Cardiac muscle cell (in vitro differentiated cells and primary cell): Measurements from ENCODE around the gene HCN2. TPM values are rescaled to one million over a fixed set of nuclear protein-coding genes. Genes with fewer than 3 reads are reported as not detected.

Experiments used
- DNase-seq, 2 donors: peaks; one replicate each; pipeline versions ENCODE4 v3.0.0 to v3.0.0-alpha.2; 2010 to 2017; ENCODE audit warnings: low read depth in 1 of 2, low spot score in 1 of 2
- H3K27ac ChIP-seq: fragments of 200-600 bp; sonication (generic); 2 replicates; pipeline ENCODE4 v1.5.1; 2016
- H3K27me3 ChIP-seq: fragments of 200-600 bp; sonication (generic); 2 replicates; pipeline ENCODE4 v1.6.0; 2016; ENCODE audit warnings: control low read depth
- H3K36me3 ChIP-seq: fragments of 200-600 bp; sonication (generic); 2 replicates; pipeline ENCODE4 v1.5.1; 2016; ENCODE audit warnings: control low read depth
- H3K4me1 ChIP-seq: fragments of 200-600 bp; sonication (generic); 2 replicates; pipeline ENCODE4 v1.8.1; 2017; ENCODE audit warnings: low read depth, mild to moderate bottlenecking, mixed run types
- H3K4me3 ChIP-seq: fragments of 200-600 bp; sonication (generic); 2 replicates; pipeline ENCODE4 v1.5.1; 2016; ENCODE audit warnings: mild to moderate bottlenecking
- H3K9me3 ChIP-seq: fragments of 200-600 bp; sonication (generic); 2 replicates; pipeline ENCODE4 v1.5.1; 2017; ENCODE audit warnings: low read depth, mild to moderate bottlenecking, control low read depth
- CTCF ChIP-seq: IDR thresholded peaks from 2 replicates; pipeline ENCODE4 v1.5.1; 2012; ENCODE audit warnings: low read depth, mild to moderate bottlenecking, low read length
- polyA plus RNA-seq: library from polyadenylated mRNA; unstranded; fragments of >200 nt; fragmentation: Nextera tagmentation; extraction: Ambion mirVana; gene quantifications from 2 replicates; pipeline ENCODE4 v1.2.1, GENCODE V29; 2016
- total RNA-seq: library from RNA; depleted of rRNA; stranded (reverse); fragments of >200 nt; gene quantifications from 2 replicates; pipeline ENCODE4 v1.2.3, GENCODE V29; 2016

Gene HCN2
- total and polyA plus RNA-seq, 2 experiments from 2014 or later = 0.46 to 1.0 TPM

GRCh38 chr19:662207-662961, 72.7 kb downstream of the HCN2 start:
- Histone ChIP-seq H3K27me3 (no peaks in the 10 kb centered on the region), H3K4me3 (peak overlapping the region; percentile 99), H3K36me3 (no peaks in the 10 kb centered on the region), H3K27ac (peak overlapping the region; percentile 82), H3K9me3 (no peaks in the 10 kb centered on the region), H3K4me1 (peaks cover 8% of the 10 kb centered on the region)
- no peak for TF ChIP-seq CTCF
- DNase-seq = peak; percentile 35 to 59

GRCh38 chr19:662962-663681, 73.4 kb downstream of the HCN2 start, which contains the start of gene RNF126:
Gene RNF126, minus strand, starts transcription at chr19:663214. Its CDS starts 93 bp downstream, at chr19:663121.
- Histone ChIP-seq H3K27ac (peak within 1 kb of the TSS; percentile 82), H3K36me3 (no peaks in the 10 kb centered on the region), H3K27me3 (no peaks in the 10 kb centered on the region), H3K4me3 (peak within 1 kb of the TSS; percentile 99), H3K9me3 (no peaks in the 10 kb centered on the region), H3K4me1 (peaks cover 8% of the 10 kb centered on the region)
- TF ChIP-seq CTCF = no peak
- DNase-seq = peak; percentile 93 to 95

- DNase-seq = no peak
- Histone ChIP-seq H3K27ac (peak overlapping the region; percentile 55), H3K9me3 (no peaks in the 10 kb centered on the region), H3K4me1 (peaks cover 8% of the 10 kb centered on the region), H3K36me3 (no peaks in the 10 kb centered on the region), H3K4me3 (peak overlapping the region; percentile 99), H3K27me3 (no peaks in the 10 kb centered on the region)
- TF ChIP-seq CTCF = no peak
Observed at GRCh38 chr19:663682-664117, 74.0 kb downstream of the HCN2 start.

GRCh38 chr19:664913-665443, 75.3 kb downstream of the HCN2 start:
- Histone ChIP-seq H3K27ac (no peak overlapping the region), H3K4me3 (no peak overlapping the region), H3K4me1 (peaks cover 8% of the 10 kb centered on the region), H3K9me3 (no peaks in the 10 kb centered on the region), H3K27me3 (no peaks in the 10 kb centered on the region), H3K36me3 (no peaks in the 10 kb centered on the region)
- peak; percentile 85 to 91 for DNase-seq
- TF ChIP-seq CTCF = peak; percentile 90

Other genes with a start within 250 kb of the HCN2 start
- gene MIER2, start 245.1 kb upstream of the HCN2 start, total RNA-seq = 28.8 and 32.7 TPM in 2 replicates
- gene MIER2, start 245.1 kb upstream of the HCN2 start, polyA plus RNA-seq = 47.8 and 52.9 TPM in 2 replicates
- gene C2CD4C, start 180.7 kb upstream of the HCN2 start, total RNA-seq = 4.1 and 5.4 TPM in 2 replicates
- 3.0 and 3.4 TPM in 2 replicates for gene C2CD4C, start 180.7 kb upstream of the HCN2 start, polyA plus RNA-seq
- gene SHC2, start 128.8 kb upstream of the HCN2 start, total RNA-seq = 33.6 and 56.9 TPM in 2 replicates
- gene SHC2, start 128.8 kb upstream of the HCN2 start, polyA plus RNA-seq = 39.9 and 54.6 TPM in 2 replicates
- gene MADCAM1, start 93.4 kb upstream of the HCN2 start, total RNA-seq = 0.70 and 2.2 TPM in 2 replicates
- gene MADCAM1, start 93.4 kb upstream of the HCN2 start, polyA plus RNA-seq = 2.5 and 3.4 TPM in 2 replicates
- 67.1 and 71.1 TPM in 2 replicates for gene TPGS1, start 82.4 kb upstream of the HCN2 start, total RNA-seq
- gene TPGS1, start 82.4 kb upstream of the HCN2 start, polyA plus RNA-seq = 55.8 and 56.2 TPM in 2 replicates
- gene CDC34, start 58.1 kb upstream of the HCN2 start, total RNA-seq = 205 and 247 TPM in 2 replicates
- gene CDC34, start 58.1 kb upstream of the HCN2 start, polyA plus RNA-seq = 205 and 207 TPM in 2 replicates
- not detected in 2 replicates for gene GZMM, start 45.8 kb upstream of the HCN2 start, total RNA-seq
- gene GZMM, start 45.8 kb upstream of the HCN2 start, polyA plus RNA-seq = 0.39 TPM in 1 of 2 replicates, not detected in the other
- 826 and 1,015 TPM in 2 replicates for gene BSG, start 17.3 kb upstream of the HCN2 start, total RNA-seq
- gene BSG, start 17.3 kb upstream of the HCN2 start, polyA plus RNA-seq = 976 and 1,204 TPM in 2 replicates
- 82.6 and 121 TPM in 2 replicates for gene POLRMT, start 43.7 kb downstream of the HCN2 start, total RNA-seq
- 103 and 120 TPM in 2 replicates for gene POLRMT, start 43.7 kb downstream of the HCN2 start, polyA plus RNA-seq
- not detected in 2 replicates for gene FGF22, start 50.0 kb downstream of the HCN2 start, total RNA-seq
- gene FGF22, start 50.0 kb downstream of the HCN2 start, polyA plus RNA-seq = 0.92 TPM in 1 of 2 replicates, not detected in the other
- gene RNF126, start 73.3 kb downstream of the HCN2 start, total RNA-seq = 76.6 and 78.5 TPM in 2 replicates
- gene RNF126, start 73.3 kb downstream of the HCN2 start, polyA plus RNA-seq = 88.7 and 92.1 TPM in 2 replicates
- gene FSTL3, start 86.5 kb downstream of the HCN2 start, total RNA-seq = 44.4 and 46.9 TPM in 2 replicates
- 33.0 and 34.7 TPM in 2 replicates for gene FSTL3, start 86.5 kb downstream of the HCN2 start, polyA plus RNA-seq
- gene PRSS57, start 105.6 kb downstream of the HCN2 start, total RNA-seq = not detected in 2 replicates
- 0.22 TPM in 1 of 2 replicates, not detected in the other for gene PRSS57, start 105.6 kb downstream of the HCN2 start, polyA plus RNA-seq
- 63.5 and 105 TPM in 2 replicates for gene PALM, start 119.1 kb downstream of the HCN2 start, total RNA-seq
- gene PALM, start 119.1 kb downstream of the HCN2 start, polyA plus RNA-seq = 23.0 and 33.0 TPM in 2 replicates
- 0.18 and 1.2 TPM in 2 replicates for gene MISP, start 161.2 kb downstream of the HCN2 start, total RNA-seq
- not detected in 2 replicates for gene MISP, start 161.2 kb downstream of the HCN2 start, polyA plus RNA-seq
- gene PTBP1, start 207.6 kb downstream of the HCN2 start, total RNA-seq = 92.0 and 92.7 TPM in 2 replicates
- gene PTBP1, start 207.6 kb downstream of the HCN2 start, polyA plus RNA-seq = 110 and 111 TPM in 2 replicates
- gene PLPPR3, start 232.1 kb downstream of the HCN2 start, total RNA-seq = 70.8 and 88.2 TPM in 2 replicates
- 65.7 and 92.9 TPM in 2 replicates for gene PLPPR3, start 232.1 kb downstream of the HCN2 start, polyA plus RNA-seq
- 1.4 and 5.7 TPM in 2 replicates for gene AZU1, start 238.0 kb downstream of the HCN2 start, total RNA-seq
- gene AZU1, start 238.0 kb downstream of the HCN2 start, polyA plus RNA-seq = 1.5 and 5.6 TPM in 2 replicates